Measurements from ENCODE around the gene CHP1. TPM values are rescaled to one million over a fixed set of nuclear protein-coding genes. Genes with fewer than 3 reads are reported as not detected.
"Not testable (repeated sequence)": the region's sequence is repeated elsewhere in the genome, so short reads cannot be mapped to it uniquely, and the experiment has no call there.

Gene CHP1
- total and polyA plus RNA-seq, 4 donors = 73.3 to 167 (median 101) TPM

GRCh38 chr15:41258750-41259471, 27.8 kb downstream of the CHP1 start:
- H3K27ac ChIP-seq (ENCODE audit: low read depth in 1 of 2, low read length in 1 of 2) = no peak overlapping the region
- ATAC-seq (ENCODE audit: insufficient read depth, low FRiP score) = peak; percentile 56
- peak in 1 of 3 donors; percentile 13 for DNase-seq

GRCh38 chr15:41259546-41260189, 28.6 kb downstream of the CHP1 start:
- no peak overlapping the region for H3K9ac ChIP-seq (ENCODE audit: insufficient read depth in 1 of 2, low read length in 2 of 2)
- peaks cover 6 to 20% (median 9%) of the 10 kb centered on the region in 4 donors for H3K36me3 ChIP-seq (ENCODE audit: control insufficient read depth in 4 of 4, insufficient read depth in 4 of 4, low read length in 4 of 4)
- TF ChIP-seq, protein P1, sequence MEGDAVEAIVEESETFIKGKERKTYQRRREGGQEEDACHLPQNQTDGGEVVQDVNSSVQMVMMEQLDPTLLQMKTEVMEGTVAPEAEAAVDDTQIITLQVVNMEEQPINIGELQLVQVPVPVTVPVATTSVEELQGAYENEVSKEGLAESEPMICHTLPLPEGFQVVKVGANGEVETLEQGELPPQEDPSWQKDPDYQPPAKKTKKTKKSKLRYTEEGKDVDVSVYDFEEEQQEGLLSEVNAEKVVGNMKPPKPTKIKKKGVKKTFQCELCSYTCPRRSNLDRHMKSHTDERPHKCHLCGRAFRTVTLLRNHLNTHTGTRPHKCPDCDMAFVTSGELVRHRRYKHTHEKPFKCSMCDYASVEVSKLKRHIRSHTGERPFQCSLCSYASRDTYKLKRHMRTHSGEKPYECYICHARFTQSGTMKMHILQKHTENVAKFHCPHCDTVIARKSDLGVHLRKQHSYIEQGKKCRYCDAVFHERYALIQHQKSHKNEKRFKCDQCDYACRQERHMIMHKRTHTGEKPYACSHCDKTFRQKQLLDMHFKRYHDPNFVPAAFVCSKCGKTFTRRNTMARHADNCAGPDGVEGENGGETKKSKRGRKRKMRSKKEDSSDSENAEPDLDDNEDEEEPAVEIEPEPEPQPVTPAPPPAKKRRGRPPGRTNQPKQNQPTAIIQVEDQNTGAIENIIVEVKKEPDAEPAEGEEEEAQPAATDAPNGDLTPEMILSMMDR (IDR thresholded peaks at IDR 0.05; ENCODE audit: control extremely low read depth, extremely low read depth) = no peak
- no peak for DNase-seq
- no peaks in the 10 kb centered on the region for H3K9me3 ChIP-seq (ENCODE audit: control insufficient read depth in 4 of 4, insufficient read depth in 3 of 4, low read length in 3 of 4)
- H3K4me1 ChIP-seq (ENCODE audit: control insufficient read depth in 5 of 5, insufficient read depth in 5 of 5, low read length in 5 of 5) = peaks cover 2 to 28% (median 4%) of the 10 kb centered on the region in 5 donors
- WGBS, 2 donors = 80 to 89% methylated on average over 12 of the region's 12 CpGs
- no peak overlapping the region for H3K4me3 ChIP-seq
- no peak for ATAC-seq (ENCODE audit: insufficient read depth, low FRiP score)
- peak overlapping the region in 1 of 2 donors; percentile 70 for H3K27ac ChIP-seq (ENCODE audit: low read depth in 1 of 2, low read length in 1 of 2)
- no peaks in the 10 kb centered on the region for H3K27me3 ChIP-seq (ENCODE audit: control insufficient read depth in 3 of 3, insufficient read depth in 3 of 3, low read length in 2 of 3)

More at GRCh38 chr15:41258750-41259471, 27.8 kb downstream of the CHP1 start:
- no peaks in the 10 kb centered on the region for H3K27me3 ChIP-seq (ENCODE audit: control insufficient read depth in 3 of 3, insufficient read depth in 3 of 3, low read length in 2 of 3)
- H3K4me1 ChIP-seq (ENCODE audit: control insufficient read depth in 5 of 5, insufficient read depth in 5 of 5, low read length in 5 of 5) = peaks cover 2 to 25% (median 4%) of the 10 kb centered on the region in 5 donors
- WGBS, 2 donors = 21 to 51% methylated on average over 3 of the region's 3 CpGs
- H3K9me3 ChIP-seq (ENCODE audit: control insufficient read depth in 4 of 4, insufficient read depth in 3 of 4, low read length in 3 of 4) = no peaks in the 10 kb centered on the region
- no peak overlapping the region for H3K4me3 ChIP-seq
- no peak overlapping the region for H3K9ac ChIP-seq (ENCODE audit: insufficient read depth in 1 of 2, low read length in 2 of 2)
- TF ChIP-seq, protein P1 (IDR thresholded peaks at IDR 0.05; ENCODE audit: control extremely low read depth, extremely low read depth) = no peak
- H3K36me3 ChIP-seq (ENCODE audit: control insufficient read depth in 4 of 4, insufficient read depth in 4 of 4, low read length in 4 of 4) = peaks cover 6 to 21% (median 8%) of the 10 kb centered on the region in 4 donors

- not testable (repeated sequence) for DNase-seq; ATAC-seq (ENCODE audit: insufficient read depth, low FRiP score); H3K27ac ChIP-seq (ENCODE audit: low read depth in 1 of 2, low read length in 1 of 2); H3K27me3 ChIP-seq (ENCODE audit: control insufficient read depth in 3 of 3, insufficient read depth in 3 of 3, low read length in 2 of 3); H3K9me3 ChIP-seq (ENCODE audit: control insufficient read depth in 4 of 4, insufficient read depth in 3 of 4, low read length in 3 of 4); H3K4me3 ChIP-seq; H3K9ac ChIP-seq (ENCODE audit: insufficient read depth in 1 of 2, low read length in 2 of 2)
- H3K36me3 ChIP-seq (ENCODE audit: control insufficient read depth in 4 of 4, insufficient read depth in 4 of 4, low read length in 4 of 4) = peaks cover 8 to 20% (median 10%) of the 10 kb centered on the region in 4 donors
- 95 to 97% methylated on average over 7 of the region's 7 CpGs for whole genome bisulfite sequencing, 2 donors
- H3K4me1 ChIP-seq (ENCODE audit: control insufficient read depth in 5 of 5, insufficient read depth in 5 of 5, low read length in 5 of 5) = peaks cover 2 to 28% (median 4%) of the 10 kb centered on the region in 5 donors
Measured at GRCh38 chr15:41260924-41261323, 29.9 kb downstream of the CHP1 start.

GRCh38 chr15:41262571-41262970, 31.5 kb downstream of the CHP1 start:
- no peak overlapping the region for H3K9ac ChIP-seq (ENCODE audit: insufficient read depth in 1 of 2, low read length in 2 of 2)
- H3K4me1 ChIP-seq (ENCODE audit: control insufficient read depth in 5 of 5, insufficient read depth in 5 of 5, low read length in 5 of 5) = peaks cover 2 to 24% (median 4%) of the 10 kb centered on the region in 5 donors
- no peaks in the 10 kb centered on the region for H3K9me3 ChIP-seq (ENCODE audit: control insufficient read depth in 4 of 4, insufficient read depth in 3 of 4, low read length in 3 of 4)
- WGBS, 2 donors = 73 to 90% methylated on average over 8 of the region's 8 CpGs
- TF ChIP-seq, protein P1 (IDR thresholded peaks at IDR 0.05; ENCODE audit: control extremely low read depth, extremely low read depth) = no peak
- ATAC-seq (ENCODE audit: insufficient read depth, low FRiP score) (no peak), DNase-seq (no peak)
- H3K36me3 ChIP-seq (ENCODE audit: control insufficient read depth in 4 of 4, insufficient read depth in 4 of 4, low read length in 4 of 4) = peaks cover 8 to 24% (median 9%) of the 10 kb centered on the region in 4 donors
- H3K27me3 ChIP-seq (ENCODE audit: control insufficient read depth in 3 of 3, insufficient read depth in 3 of 3, low read length in 2 of 3) = no peaks in the 10 kb centered on the region
- no peak overlapping the region for H3K27ac ChIP-seq (ENCODE audit: low read depth in 1 of 2, low read length in 1 of 2)
- no peak overlapping the region for H3K4me3 ChIP-seq
